Measurements from ENCODE around the gene NKAPD1.

DNA sequence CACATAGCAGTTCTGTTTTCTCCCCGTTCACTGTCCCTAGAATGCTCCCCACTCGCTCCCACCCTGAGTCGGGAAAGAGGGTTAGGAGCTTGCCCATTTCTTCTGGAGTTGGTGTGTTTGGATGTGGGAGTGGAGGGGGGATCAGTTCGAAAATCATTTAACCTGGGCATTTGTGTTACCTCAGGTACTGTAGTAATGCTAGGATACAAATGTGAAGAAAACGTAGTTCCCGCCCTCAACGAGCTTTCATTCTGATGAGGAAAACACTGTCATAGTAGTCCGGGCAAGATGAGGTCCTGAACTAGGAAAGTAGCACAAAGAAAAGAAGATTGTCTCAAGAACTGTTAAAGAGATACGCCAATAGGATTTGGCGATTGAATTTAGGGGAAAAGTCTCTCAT, 13.1 kb downstream of the NKAPD1 start:
- no peak for TF ChIP-seq POLR2A (IDR thresholded peaks at IDR 0.05)
- TF ChIP-seq, protein P1, sequence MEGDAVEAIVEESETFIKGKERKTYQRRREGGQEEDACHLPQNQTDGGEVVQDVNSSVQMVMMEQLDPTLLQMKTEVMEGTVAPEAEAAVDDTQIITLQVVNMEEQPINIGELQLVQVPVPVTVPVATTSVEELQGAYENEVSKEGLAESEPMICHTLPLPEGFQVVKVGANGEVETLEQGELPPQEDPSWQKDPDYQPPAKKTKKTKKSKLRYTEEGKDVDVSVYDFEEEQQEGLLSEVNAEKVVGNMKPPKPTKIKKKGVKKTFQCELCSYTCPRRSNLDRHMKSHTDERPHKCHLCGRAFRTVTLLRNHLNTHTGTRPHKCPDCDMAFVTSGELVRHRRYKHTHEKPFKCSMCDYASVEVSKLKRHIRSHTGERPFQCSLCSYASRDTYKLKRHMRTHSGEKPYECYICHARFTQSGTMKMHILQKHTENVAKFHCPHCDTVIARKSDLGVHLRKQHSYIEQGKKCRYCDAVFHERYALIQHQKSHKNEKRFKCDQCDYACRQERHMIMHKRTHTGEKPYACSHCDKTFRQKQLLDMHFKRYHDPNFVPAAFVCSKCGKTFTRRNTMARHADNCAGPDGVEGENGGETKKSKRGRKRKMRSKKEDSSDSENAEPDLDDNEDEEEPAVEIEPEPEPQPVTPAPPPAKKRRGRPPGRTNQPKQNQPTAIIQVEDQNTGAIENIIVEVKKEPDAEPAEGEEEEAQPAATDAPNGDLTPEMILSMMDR (IDR thresholded peaks at IDR 0.05): no peak
